CD14-positive monocyte (primary cell): ENCODE data around the gene TBX15. TPM values are rescaled to one million over a fixed set of nuclear protein-coding genes. Genes with fewer than 3 reads are reported as not detected.

ENCODE experiments used
- DNase-seq, 3 donors: peaks; one replicate each; pipeline ENCODE4 v3.0.0-alpha.2; 2011 to 2022
- H2AFZ ChIP-seq: 2 replicates; pipeline ENCODE4 v1.6.0; 2012; ENCODE audit warnings: mild to moderate bottlenecking, low read depth, low read length, inconsistent platforms; ENCODE audit not compliant: insufficient read depth, poor library complexity, severe bottlenecking
- H3K27ac ChIP-seq, 2 donors: 1 replicate in 1 of 2; 2 replicates in 1 of 2; pipeline ENCODE4 v1.5.1; 2012 to 2013; ENCODE audit warnings: low read length in 2 of 2, control low read depth in 1 of 2, inconsistent platforms in 1 of 2, low read depth in 1 of 2, mild to moderate bottlenecking in 1 of 2
- H3K27me3 ChIP-seq, 2 donors: one replicate each; pipeline versions ENCODE4 v1.6.0 to v1.6.1; 2011 to 2013; ENCODE audit warnings: low read length in 2 of 2; ENCODE audit not compliant: control insufficient read depth in 2 of 2, insufficient read depth in 2 of 2
- H3K36me3 ChIP-seq, 2 donors: replicated peaks in 1 of 2; 1 replicate in 1 of 2; 2 replicates in 1 of 2; pipeline versions ENCODE4 v1.5.1 to v1.6.1; 2012 to 2013; ENCODE audit warnings: low read length in 2 of 2, control low read depth in 1 of 2, inconsistent platforms in 1 of 2, mild to moderate bottlenecking in 1 of 2; ENCODE audit not compliant: insufficient read depth in 2 of 2, control insufficient read depth in 1 of 2
- H3K4me1 ChIP-seq, 2 donors: 1 replicate in 1 of 2; 2 replicates in 1 of 2; pipeline versions ENCODE4 v1.5.1 to v1.6.1; 2012 to 2013; ENCODE audit warnings: low read length in 2 of 2, control low read depth in 1 of 2, inconsistent platforms in 1 of 2, mild to moderate bottlenecking in 1 of 2, moderate library complexity in 1 of 2; ENCODE audit not compliant: insufficient read depth in 2 of 2, control insufficient read depth in 1 of 2
- H3K4me2 ChIP-seq: replicated peaks from 2 replicates; pipeline ENCODE3; 2012; ENCODE audit warnings: low read length, moderate library complexity, mild to moderate bottlenecking; ENCODE audit not compliant: poor library complexity, severe bottlenecking; ENCODE audit errors: extremely low read depth
- H3K4me3 ChIP-seq, 3 experiments: fragments of 200-600 bp in 1 of 3; sonication (generic) in 1 of 3; replicated peaks in 1 of 3; 1 replicate in 2 of 3; 2 replicates in 1 of 3; pipeline ENCODE4 v1.5.1; 2011 to 2013; ENCODE audit warnings: low read length in 3 of 3, mild to moderate bottlenecking in 3 of 3, control low read depth in 2 of 3, low read depth in 2 of 3, inconsistent platforms in 1 of 3, moderate library complexity in 1 of 3
- H3K79me2 ChIP-seq: 2 replicates; pipeline ENCODE4 v1.6.0; 2012; ENCODE audit warnings: mild to moderate bottlenecking, control low read depth, inconsistent platforms, low read length, moderate library complexity; ENCODE audit not compliant: insufficient read depth
- H3K9ac ChIP-seq: 2 replicates; pipeline ENCODE4 v1.6.0; 2017; ENCODE audit warnings: low read length, mild to moderate bottlenecking; ENCODE audit not compliant: insufficient read depth, poor library complexity, severe bottlenecking
- H3K9me3 ChIP-seq, 2 donors: replicated peaks in 1 of 2; 1 replicate in 1 of 2; 2 replicates in 1 of 2; pipeline versions ENCODE4 v1.5.1 to v1.6.1; 2012 to 2013; ENCODE audit warnings: low read length in 2 of 2, control low read depth in 1 of 2; ENCODE audit not compliant: control insufficient read depth in 1 of 2, insufficient read depth in 1 of 2
- H4K20me1 ChIP-seq: 2 replicates; pipeline ENCODE4 v1.6.0; 2012; ENCODE audit warnings: mild to moderate bottlenecking, low read length, control low read depth, moderate library complexity; ENCODE audit not compliant: insufficient read depth
- H3K27ac Mint-ChIP-seq, 7 donors: one replicate each; pipeline ENCODE4 v1.8.0; 2020; ENCODE audit warnings: mild to moderate bottlenecking in 7 of 7, mixed read lengths in 7 of 7, moderate library complexity in 6 of 7, inconsistent platforms in 2 of 7
- H3K27me3 Mint-ChIP-seq, 3 donors: one replicate each; pipeline ENCODE4 v1.8.0; 2021 to 2022; ENCODE audit warnings: low read depth in 3 of 3, mild to moderate bottlenecking in 3 of 3, mixed read lengths in 3 of 3, moderate library complexity in 3 of 3, inconsistent platforms in 1 of 3
- H3K36me3 Mint-ChIP-seq, 2 donors: one replicate each; pipeline ENCODE4 v1.8.0; 2020; ENCODE audit warnings: mixed read lengths in 2 of 2, inconsistent platforms in 1 of 2, mild to moderate bottlenecking in 1 of 2
- H3K4me1 Mint-ChIP-seq: one replicate; pipeline ENCODE4 v1.8.0; 2020; ENCODE audit warnings: mild to moderate bottlenecking, mixed read lengths
- H3K4me3 Mint-ChIP-seq, 2 donors: one replicate each; pipeline ENCODE4 v1.8.0; 2020; ENCODE audit warnings: mild to moderate bottlenecking in 2 of 2, mixed read lengths in 2 of 2, moderate library complexity in 1 of 2
- H3K9me3 Mint-ChIP-seq, 7 donors: one replicate each; pipeline ENCODE4 v1.8.0; 2020 to 2022; ENCODE audit warnings: mixed read lengths in 7 of 7, mild to moderate bottlenecking in 6 of 7, moderate library complexity in 6 of 7, inconsistent platforms in 2 of 7
- WGBS: methylation state at CpG from one replicate; pipeline ENCODE4 v1.1.5; 2013; ENCODE audit warnings: missing lambda C conversion rate; ENCODE audit not compliant: insufficient coverage; 5-methylcytosine and 5-hydroxymethylcytosine counted together
- intact Hi-C, 2 donors: fragments of 100-400 bp; cut with micrococcal nuclease; formaldehyde crosslinking; loops; one replicate each; pipeline versions ENCODE4 v1.15.0 to v1.15.1; 2023
- polyA plus RNA-seq, 3 donors: library from polyadenylated mRNA; depleted of rRNA in 1 of 3; unstranded in 2 of 3; stranded (reverse) in 1 of 3; fragments of 300-500 nt in 2 of 3; fragments of >200 nt in 1 of 3; fragmentation: Illumina TruSeq in 2 of 3; gene quantifications; 1 replicate in 2 of 3; 2 replicates in 1 of 3; pipeline ENCODE4 v1.2.3, GENCODE V29; 2012 to 2021
- TF ChIP-seq, protein P1 (sequence below): fragments of 200-600 bp; IDR thresholded peaks from one replicate; pipeline ENCODE4 v1.8.0; 2022; ENCODE audit warnings: antibody characterized with exemption, mild to moderate bottlenecking

Gene TBX15
- polyA plus RNA-seq, 3 donors: not detected

DNA sequence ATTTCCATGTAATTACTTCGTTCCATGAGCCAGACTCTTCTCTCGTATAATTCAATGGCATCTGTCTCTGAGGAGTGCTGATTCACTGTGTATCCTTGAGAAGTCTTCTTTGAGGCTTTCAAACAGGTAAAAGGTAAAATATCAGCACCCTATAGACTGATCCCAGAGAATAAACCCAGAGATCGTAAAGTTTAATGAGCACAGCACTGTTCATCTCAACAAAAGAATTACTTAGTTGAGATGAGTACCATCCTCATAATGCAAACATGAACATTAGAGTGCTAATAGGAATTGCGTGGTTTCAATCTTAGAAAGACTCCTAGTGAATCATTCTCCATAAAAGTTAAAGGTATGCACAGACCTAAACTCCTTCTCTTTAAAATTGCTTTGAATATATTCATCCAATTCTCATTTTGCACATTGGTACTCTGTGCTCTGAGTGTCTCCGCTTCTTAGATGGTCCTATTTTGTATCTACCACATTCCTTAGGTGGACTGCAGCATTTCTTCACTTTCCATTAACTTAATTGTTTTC lies 97.2 kb downstream of the TBX15 start:
- H3K27ac Mint-ChIP-seq: no peak overlapping the region
- Histone ChIP-seq H3K27ac (no peak overlapping the region), H2AFZ (no peak overlapping the region), H3K4me2 (no peak overlapping the region), H3K27me3 (no peaks in the 10 kb centered on the region), H3K79me2 (no peaks in the 10 kb centered on the region), H3K4me3 (no peak overlapping the region), H3K9ac (no peak overlapping the region), H4K20me1 (no peaks in the 10 kb centered on the region), H3K36me3 (no peaks in the 10 kb centered on the region), H3K9me3 (peaks cover 0 to 11% of the 10 kb centered on the region in 2 donors), H3K4me1 (no peaks in the 10 kb centered on the region)
- H3K9me3 Mint-ChIP-seq: peaks cover under 1 to 11% (median 5%) of the 10 kb centered on the region in 7 donors
- H3K4me3 Mint-ChIP-seq: no peak overlapping the region
- H3K36me3 Mint-ChIP-seq: no peaks in the 10 kb centered on the region
- WGBS: 88% methylated on average over 1 of the region's 5 CpGs
- TF ChIP-seq, protein P1, sequence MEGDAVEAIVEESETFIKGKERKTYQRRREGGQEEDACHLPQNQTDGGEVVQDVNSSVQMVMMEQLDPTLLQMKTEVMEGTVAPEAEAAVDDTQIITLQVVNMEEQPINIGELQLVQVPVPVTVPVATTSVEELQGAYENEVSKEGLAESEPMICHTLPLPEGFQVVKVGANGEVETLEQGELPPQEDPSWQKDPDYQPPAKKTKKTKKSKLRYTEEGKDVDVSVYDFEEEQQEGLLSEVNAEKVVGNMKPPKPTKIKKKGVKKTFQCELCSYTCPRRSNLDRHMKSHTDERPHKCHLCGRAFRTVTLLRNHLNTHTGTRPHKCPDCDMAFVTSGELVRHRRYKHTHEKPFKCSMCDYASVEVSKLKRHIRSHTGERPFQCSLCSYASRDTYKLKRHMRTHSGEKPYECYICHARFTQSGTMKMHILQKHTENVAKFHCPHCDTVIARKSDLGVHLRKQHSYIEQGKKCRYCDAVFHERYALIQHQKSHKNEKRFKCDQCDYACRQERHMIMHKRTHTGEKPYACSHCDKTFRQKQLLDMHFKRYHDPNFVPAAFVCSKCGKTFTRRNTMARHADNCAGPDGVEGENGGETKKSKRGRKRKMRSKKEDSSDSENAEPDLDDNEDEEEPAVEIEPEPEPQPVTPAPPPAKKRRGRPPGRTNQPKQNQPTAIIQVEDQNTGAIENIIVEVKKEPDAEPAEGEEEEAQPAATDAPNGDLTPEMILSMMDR: no peak
- DNase-seq: no peak
- H3K27me3 Mint-ChIP-seq: peaks cover 0 to 1% (median 0%) of the 10 kb centered on the region in 3 donors
- H3K4me1 Mint-ChIP-seq: no peaks in the 10 kb centered on the region
- intact Hi-C loops: no loop called here

DNA sequence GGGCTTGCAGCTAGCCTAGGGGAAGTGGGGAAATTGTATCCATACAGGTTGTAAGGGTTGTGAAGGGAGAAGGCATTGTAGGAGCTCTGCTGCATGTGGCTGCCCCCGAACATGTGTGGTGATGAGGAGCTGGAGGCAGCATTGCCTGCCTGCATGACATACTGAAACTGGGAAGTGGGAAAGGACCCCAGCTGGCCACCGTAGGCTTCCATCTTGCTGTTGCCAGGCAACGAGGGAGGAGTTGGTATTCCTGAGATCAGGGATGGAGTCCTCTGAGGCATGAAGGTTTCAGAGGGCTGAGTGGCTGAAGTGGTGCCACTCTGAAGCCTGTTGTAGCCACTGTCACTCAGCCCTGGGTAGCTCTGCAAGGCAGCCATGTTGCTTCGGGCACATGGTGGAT lies 103.2 kb downstream of the TBX15 start:
- Histone ChIP-seq H3K36me3 (no peaks in the 10 kb centered on the region), H3K4me1 (no peaks in the 10 kb centered on the region), H3K4me3 (no peak overlapping the region), H3K9me3 (peaks cover 6 to 15% of the 10 kb centered on the region in 2 donors), H3K4me2 (no peak overlapping the region), H2AFZ (no peak overlapping the region), H4K20me1 (no peaks in the 10 kb centered on the region), H3K9ac (no peak overlapping the region), H3K79me2 (no peaks in the 10 kb centered on the region), H3K27ac (no peak overlapping the region), H3K27me3 (no peaks in the 10 kb centered on the region)
- Mint-ChIP-seq H3K4me1 (no peaks in the 10 kb centered on the region), H3K4me3 (no peak overlapping the region), H3K9me3 (peaks cover 2 to 14% (median 5%) of the 10 kb centered on the region in 7 donors), H3K27me3 (peaks cover 0 to 2% (median 0%) of the 10 kb centered on the region in 3 donors), H3K36me3 (no peaks in the 10 kb centered on the region), H3K27ac (no peak overlapping the region)
- intact Hi-C loops: no loop called here
- TF ChIP-seq, protein P1: no peak
- 100% methylated on average over 3 of the region's 4 CpGs for WGBS
- DNase-seq: no peak
